HK-2 (cell line): Measurements from ENCODE around the gene THRAP3.
"Not testable (repeated sequence)": the region's sequence is repeated elsewhere in the genome, so short reads cannot be mapped to it uniquely, and the experiment has no call there.

Source experiments
- DNase-seq: peaks from one replicate; pipeline ENCODE4 v3.0.0-alpha.2; 2018; ENCODE audit not compliant: unreplicated experiment

The THRAP3 gene, protein sequence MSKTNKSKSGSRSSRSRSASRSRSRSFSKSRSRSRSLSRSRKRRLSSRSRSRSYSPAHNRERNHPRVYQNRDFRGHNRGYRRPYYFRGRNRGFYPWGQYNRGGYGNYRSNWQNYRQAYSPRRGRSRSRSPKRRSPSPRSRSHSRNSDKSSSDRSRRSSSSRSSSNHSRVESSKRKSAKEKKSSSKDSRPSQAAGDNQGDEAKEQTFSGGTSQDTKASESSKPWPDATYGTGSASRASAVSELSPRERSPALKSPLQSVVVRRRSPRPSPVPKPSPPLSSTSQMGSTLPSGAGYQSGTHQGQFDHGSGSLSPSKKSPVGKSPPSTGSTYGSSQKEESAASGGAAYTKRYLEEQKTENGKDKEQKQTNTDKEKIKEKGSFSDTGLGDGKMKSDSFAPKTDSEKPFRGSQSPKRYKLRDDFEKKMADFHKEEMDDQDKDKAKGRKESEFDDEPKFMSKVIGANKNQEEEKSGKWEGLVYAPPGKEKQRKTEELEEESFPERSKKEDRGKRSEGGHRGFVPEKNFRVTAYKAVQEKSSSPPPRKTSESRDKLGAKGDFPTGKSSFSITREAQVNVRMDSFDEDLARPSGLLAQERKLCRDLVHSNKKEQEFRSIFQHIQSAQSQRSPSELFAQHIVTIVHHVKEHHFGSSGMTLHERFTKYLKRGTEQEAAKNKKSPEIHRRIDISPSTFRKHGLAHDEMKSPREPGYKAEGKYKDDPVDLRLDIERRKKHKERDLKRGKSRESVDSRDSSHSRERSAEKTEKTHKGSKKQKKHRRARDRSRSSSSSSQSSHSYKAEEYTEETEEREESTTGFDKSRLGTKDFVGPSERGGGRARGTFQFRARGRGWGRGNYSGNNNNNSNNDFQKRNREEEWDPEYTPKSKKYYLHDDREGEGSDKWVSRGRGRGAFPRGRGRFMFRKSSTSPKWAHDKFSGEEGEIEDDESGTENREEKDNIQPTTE

DNA sequence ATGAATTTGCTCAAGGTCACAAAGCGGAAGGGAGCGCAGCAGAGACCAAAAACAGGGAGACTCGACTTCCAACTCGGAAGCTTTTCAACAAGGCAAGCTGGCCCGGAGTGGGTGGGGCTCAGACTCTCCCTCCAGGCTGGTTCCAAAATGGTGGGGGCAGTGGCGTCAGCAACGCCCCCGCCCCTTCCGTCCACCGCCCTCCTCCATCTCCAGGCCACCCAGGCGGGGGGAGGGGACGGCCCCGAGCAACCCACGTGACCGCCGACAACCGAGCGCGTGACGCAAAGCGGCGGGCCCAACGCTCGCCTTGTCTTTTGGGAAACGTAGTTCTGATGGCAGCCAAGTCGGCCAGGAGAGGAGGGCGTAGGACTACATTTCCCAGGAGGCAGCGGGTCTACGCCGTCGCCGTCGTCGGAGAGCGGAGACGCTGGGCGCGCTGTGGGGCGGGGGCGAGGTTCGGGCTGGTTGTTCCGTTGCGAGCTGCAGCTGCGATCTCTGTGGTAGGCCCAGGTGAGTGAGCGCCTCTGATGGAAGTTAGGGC lies at the start of gene THRAP3:
Gene THRAP3 (plus strand): TSS at position 448 of the 541 bp plus-strand sequence. CDS start 58,121 bp downstream, outside the sequence.
- DNase-seq: peak; percentile 100

- DNase-seq: no peak
These were observed 49.5 kb upstream of the THRAP3 start for GRCh38 chr1:36174713-36175112.

GRCh38 chr1:36175137-36176095 lies 48.8 kb upstream of the THRAP3 start:
- no peak for DNase-seq

DNA sequence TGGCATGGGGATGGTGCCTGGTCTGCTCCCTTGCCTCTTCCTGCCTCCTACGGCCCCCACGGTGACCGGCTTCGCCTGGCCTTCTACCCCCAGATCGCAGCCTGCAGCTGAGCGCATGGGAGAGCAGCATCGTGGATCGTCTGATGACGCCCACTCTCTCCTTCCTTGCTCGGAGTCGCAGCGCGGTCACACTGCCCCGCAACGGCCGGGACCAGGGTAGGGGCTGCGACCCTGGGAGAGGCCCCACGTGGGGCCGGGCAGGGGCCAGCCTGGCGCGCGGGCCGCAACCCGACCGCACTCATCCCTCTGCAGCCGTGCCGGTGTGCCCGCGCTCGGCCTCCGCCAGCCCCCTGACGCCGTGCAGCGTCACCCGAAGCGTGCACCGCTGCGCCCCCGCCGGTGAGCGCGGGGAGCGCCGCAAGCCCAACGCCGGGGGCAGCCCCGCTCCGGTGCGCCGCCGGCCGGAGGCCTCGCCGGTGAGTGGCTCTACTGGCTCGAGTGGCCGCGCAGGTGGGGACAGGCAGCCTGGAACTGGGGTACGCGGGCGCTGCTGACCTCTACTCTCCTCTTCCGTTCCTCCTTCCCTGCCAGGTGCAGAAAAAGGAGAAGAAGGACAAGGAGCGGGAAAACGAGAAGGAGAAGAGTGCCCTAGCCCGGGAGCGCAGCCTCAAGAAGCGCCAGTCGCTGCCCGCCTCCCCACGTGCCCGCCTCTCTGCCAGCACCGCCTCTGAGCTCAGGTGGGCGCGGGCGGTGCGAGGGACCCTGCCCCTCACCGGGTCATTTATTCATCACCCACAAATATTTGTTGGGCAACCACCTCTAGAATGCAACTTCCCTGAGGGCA lies 47.9 kb upstream of the THRAP3 start:
- no peak for DNase-seq

GRCh38 chr1:36177589-36178431 lies 46.4 kb upstream of the THRAP3 start:
- DNase-seq: no peak

DNA sequence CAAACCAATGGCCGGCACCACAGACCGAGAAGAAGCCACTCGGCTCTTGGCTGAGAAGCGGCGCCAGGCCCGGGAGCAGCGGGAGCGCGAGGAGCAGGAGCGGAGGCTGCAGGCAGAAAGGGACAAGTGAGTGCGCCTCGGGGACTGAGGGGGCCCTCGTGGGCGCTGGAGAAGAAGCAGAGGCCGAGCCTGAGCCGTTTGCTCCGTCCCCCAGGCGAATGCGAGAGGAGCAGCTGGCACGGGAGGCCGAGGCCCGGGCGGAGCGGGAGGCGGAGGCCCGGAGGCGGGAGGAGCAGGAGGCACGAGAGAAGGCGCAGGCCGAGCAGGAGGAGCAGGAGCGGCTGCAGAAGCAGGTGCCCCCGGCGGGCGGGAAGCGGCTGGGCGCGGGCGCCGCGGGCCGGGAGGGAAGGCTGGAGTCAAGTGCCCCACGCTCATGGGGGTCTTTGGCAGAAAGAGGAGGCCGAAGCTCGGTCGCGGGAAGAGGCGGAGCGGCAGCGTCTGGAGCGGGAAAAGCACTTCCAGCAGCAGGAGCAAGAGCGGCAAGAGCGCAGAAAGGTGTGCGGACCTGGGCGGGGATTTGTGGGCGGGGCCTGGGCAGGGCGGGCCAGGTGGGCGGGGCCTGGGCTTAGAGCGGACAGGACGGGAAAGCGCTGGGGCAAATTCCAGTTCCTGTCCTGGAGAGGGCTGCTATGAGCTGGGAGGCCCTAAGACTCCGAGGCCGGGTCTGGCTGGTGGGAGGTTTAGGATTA lies 45.6 kb upstream of the THRAP3 start:
- DNase-seq: no peak

DNA sequence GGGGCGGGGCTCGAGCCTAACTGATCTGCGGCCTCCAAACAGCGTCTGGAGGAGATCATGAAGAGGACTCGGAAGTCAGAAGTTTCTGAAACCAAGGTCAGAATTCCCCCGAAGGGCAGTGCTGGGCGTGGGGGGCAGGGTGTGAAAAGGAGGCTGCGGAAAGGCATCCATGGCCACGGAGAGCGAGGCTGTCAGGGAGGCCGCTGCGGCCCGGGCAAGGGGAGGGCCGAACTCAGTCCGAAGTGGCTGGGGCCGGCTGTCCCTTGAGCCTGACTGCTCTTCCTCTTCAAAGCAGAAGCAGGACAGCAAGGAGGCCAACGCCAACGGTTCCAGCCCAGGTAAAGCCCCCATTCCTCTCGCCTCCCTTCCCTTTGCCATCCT lies 45.0 kb upstream of the THRAP3 start:
- no peak for DNase-seq

DNA sequence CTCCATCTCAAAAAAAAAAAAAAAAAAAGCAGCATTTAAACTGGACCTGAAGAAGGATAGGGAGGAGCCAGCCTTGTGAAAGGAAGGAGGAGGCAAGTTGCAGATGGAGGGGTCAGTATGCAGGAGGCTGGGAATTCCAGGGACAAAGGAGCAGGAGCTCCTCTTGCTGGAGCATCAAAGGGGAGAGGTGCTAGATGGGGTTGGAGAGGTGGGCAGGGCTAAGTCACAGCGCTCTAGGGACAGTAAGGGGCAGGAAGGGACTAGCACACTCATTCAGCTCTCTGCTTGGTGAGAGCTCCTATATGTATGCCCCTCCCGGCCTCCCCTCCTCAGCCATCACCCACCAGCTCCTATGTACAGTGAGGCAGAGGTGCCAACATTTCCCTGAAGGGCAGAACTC lies 41.5 kb upstream of the THRAP3 start:
- DNase-seq: no peak

- DNase-seq: no peak
These were observed 40.9 kb upstream of the THRAP3 start for GRCh38 chr1:36183309-36183856.

- peak; percentile 90 for DNase-seq
These were observed 36.2 kb upstream of the THRAP3 start for GRCh38 chr1:36187800-36188593.

DNA sequence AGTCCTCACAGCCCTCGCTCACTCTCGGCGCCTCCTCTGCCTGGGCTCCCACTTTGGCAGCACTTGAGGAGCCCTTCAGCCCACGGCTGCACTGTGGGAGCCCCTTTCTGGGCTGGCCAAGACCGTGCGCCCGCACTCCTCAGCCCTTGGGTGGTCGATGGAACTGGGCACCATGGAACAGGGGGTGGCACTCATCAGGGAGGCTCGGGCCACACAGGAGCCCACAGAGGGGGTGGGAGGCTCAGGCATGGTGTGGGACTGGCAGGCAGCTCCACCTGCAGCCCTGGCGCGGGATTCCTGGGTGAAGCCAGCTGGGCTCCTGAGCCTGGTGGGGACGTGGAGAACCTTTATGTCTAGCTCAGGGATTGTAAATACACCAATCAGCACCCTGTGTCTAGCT lies 27.4 kb upstream of the THRAP3 start:
- DNase-seq: not testable (repeated sequence)

GRCh38 chr1:36198641-36199040 lies 25.6 kb upstream of the THRAP3 start:
- no peak for DNase-seq

- no peak for DNase-seq
These were observed 24.1 kb upstream of the THRAP3 start for GRCh38 chr1:36199934-36200741.

DNA sequence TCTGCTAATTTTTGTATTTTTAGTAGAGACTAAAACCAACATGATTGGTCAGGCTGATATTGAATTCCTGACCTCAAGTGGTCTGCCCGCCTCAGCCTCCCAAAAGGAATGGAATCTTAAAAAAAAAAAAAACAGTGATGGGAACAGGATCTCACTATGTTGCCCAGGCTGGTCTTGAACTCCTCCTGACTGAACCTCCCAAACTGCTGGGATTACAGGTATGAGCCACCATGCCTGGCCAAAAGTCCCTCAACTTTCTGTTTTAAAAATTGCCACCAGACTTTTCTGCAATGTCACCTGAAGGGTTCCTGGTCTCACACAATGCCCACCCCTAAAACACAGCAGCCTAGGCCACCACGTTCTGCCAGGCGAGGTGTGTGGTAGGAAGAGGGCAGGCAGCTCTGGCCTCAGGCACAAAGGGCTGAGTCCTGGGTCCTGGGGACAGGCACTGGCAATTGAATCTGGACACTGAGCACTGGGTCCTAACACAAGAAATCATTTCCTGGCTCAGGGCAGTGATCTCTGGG lies 21.2 kb upstream of the THRAP3 start:
- no peak for DNase-seq

GRCh38 chr1:36203554-36204346 lies 20.5 kb upstream of the THRAP3 start:
- DNase-seq: peak; percentile 35
